ENCODE results near the gene SPO11.
"Not testable (repeated sequence)": the region's sequence is repeated elsewhere in the genome, so short reads cannot be mapped to it uniquely, and the experiment has no call there.

The SPO11 gene

DNA sequence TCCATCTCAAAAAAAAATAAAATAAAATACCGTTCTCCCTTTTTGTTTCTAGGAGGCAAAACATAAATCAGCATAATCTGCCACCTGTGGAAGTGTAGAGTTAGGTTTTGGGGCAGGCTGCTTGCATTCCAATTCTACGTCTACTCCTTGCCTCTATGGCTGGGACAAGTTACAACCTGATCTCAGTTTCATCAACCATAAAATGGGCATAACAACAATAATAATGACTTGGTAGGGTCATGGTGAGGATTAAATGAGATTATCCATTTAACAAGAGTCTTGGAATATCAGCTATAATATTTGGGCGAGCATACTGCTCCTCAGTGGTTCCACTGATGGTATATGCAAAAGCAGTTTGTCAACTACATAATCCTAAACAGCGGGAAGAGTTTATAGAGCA is 17.8 kb downstream of the SPO11 start:
- no peaks in the 10 kb centered on the region for H3K9me3 ChIP-seq (ENCODE audit: control insufficient read depth, low read length)
- H3K36me3 ChIP-seq (ENCODE audit: control insufficient read depth, insufficient read depth, low read length, severe bottlenecking) = no peaks in the 10 kb centered on the region
- H3K4me1 ChIP-seq (ENCODE audit: control insufficient read depth, insufficient read depth, low read length) = peaks cover 10% of the 10 kb centered on the region
- H3K4me3 ChIP-seq (ENCODE audit: low read length) = no peak overlapping the region
- no peaks in the 10 kb centered on the region for H3K27me3 ChIP-seq (replicated peaks; ENCODE audit: control insufficient read depth, insufficient read depth, low read length)
- DNase-seq (ENCODE audit: low read depth) = no peak
- H3K9ac ChIP-seq (ENCODE audit: low read length) = no peak overlapping the region

DNA sequence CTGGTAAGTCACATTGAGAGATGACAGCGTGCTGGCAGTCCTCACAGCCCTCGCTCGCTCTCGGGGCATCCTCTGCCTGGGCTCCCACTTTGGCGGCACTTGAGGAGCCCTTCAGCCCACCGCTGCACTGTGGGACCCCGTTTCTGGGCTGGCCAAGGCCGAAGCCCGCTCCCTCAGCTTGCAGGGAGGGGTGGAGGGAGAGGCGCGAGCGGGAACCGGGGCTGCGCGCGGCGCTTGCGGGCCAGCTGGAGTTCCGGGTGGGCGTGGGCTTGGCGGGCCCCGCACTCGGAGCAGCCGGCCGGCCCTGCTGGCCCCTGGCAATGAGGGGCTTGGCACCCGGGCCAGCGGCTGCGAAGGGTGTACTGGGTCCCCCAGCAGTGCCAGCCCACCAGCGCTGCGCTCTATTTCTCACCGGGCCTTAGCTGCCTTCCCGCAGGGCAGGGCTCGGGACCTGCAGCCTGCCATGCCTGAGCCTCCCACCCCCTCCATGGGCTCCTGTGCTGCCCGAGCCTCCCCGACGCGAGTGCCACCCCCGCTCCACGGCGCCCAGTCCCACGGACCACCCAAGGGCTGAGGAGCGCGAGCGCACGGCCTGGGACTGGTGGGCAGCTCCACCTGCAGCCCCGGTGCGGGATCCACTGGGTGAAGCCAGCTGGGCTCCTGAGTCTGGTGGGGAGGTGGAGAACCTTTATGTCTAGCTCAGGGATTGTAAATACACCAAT is 18.8 kb downstream of the SPO11 start:
- H3K9me3 ChIP-seq (ENCODE audit: control insufficient read depth, low read length); H3K36me3 ChIP-seq (ENCODE audit: control insufficient read depth, insufficient read depth, low read length, severe bottlenecking); H3K27me3 ChIP-seq (replicated peaks; ENCODE audit: control insufficient read depth, insufficient read depth, low read length): not testable (repeated sequence)

GRCh38 chr20:57348922-57349574 is 19.4 kb downstream of the SPO11 start:
- H3K36me3 ChIP-seq (ENCODE audit: control insufficient read depth, insufficient read depth, low read length, severe bottlenecking); DNase-seq (ENCODE audit: low read depth); H3K9me3 ChIP-seq (ENCODE audit: control insufficient read depth, low read length); H3K27me3 ChIP-seq (replicated peaks; ENCODE audit: control insufficient read depth, insufficient read depth, low read length); H3K4me3 ChIP-seq (ENCODE audit: low read length); H3K9ac ChIP-seq (ENCODE audit: low read length): not testable (repeated sequence)
- peaks cover 16% of the 10 kb centered on the region for H3K4me1 ChIP-seq (ENCODE audit: control insufficient read depth, insufficient read depth, low read length)

More for the DNA sequence above, 18.8 kb downstream of the SPO11 start:
- DNase-seq (ENCODE audit: low read depth); H3K9ac ChIP-seq (ENCODE audit: low read length); H3K4me3 ChIP-seq (ENCODE audit: low read length): not testable (repeated sequence)
- H3K4me1 ChIP-seq (ENCODE audit: control insufficient read depth, insufficient read depth, low read length) = peaks cover 16% of the 10 kb centered on the region

DNA sequence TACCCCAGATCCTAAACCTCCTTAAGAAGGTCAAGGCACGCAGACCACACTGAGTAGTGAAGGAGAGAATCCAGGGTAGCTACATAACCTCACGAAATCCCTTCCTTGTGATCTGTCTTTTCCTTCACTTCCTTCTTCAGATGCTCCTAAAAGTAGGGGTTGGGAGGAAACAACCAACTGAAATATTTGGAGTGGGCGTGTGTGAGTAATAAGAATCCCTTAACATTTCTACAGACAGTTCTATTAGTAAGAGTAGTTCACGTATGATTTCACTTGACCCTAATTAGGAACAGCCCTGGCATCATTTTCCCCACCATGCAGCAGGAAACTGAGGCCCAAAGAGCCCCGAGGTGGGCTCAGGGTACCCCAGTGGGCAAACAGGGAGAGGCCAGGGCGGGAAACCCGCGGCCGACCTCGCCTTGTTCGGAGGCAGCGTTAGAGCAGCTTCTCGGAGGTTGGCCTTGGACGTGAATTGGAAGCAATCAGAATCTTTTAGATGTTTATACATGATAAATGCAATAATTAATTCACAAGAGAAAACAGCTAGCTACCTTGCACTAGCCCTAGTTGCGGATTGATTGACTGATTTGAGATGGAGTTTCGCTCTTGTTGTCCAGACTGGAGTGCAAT is 20.6 kb downstream of the SPO11 start:
- H3K36me3 ChIP-seq (ENCODE audit: control insufficient read depth, insufficient read depth, low read length, severe bottlenecking) = peaks cover 6% of the 10 kb centered on the region
- peak; percentile 7 for DNase-seq (ENCODE audit: low read depth)
- H3K9ac ChIP-seq (ENCODE audit: low read length) = no peak overlapping the region
- no peaks in the 10 kb centered on the region for H3K9me3 ChIP-seq (ENCODE audit: control insufficient read depth, low read length)
- H3K4me3 ChIP-seq (ENCODE audit: low read length) = no peak overlapping the region
- peaks cover 16% of the 10 kb centered on the region for H3K4me1 ChIP-seq (ENCODE audit: control insufficient read depth, insufficient read depth, low read length)
- no peaks in the 10 kb centered on the region for H3K27me3 ChIP-seq (replicated peaks; ENCODE audit: control insufficient read depth, insufficient read depth, low read length)

GRCh38 chr20:57350726-57351041 is 21.1 kb downstream of the SPO11 start:
- not testable (repeated sequence) for H3K9me3 ChIP-seq (ENCODE audit: control insufficient read depth, low read length); H3K27me3 ChIP-seq (replicated peaks; ENCODE audit: control insufficient read depth, insufficient read depth, low read length); DNase-seq (ENCODE audit: low read depth); H3K36me3 ChIP-seq (ENCODE audit: control insufficient read depth, insufficient read depth, low read length, severe bottlenecking)
- peaks cover 16% of the 10 kb centered on the region for H3K4me1 ChIP-seq (ENCODE audit: control insufficient read depth, insufficient read depth, low read length)
- peak overlapping the region; percentile 100 for H3K4me3 ChIP-seq (ENCODE audit: low read length)
- H3K9ac ChIP-seq (ENCODE audit: low read length) = peak overlapping the region; percentile 98

- Histone ChIP-seq H3K9me3 (ENCODE audit: control insufficient read depth, low read length) (no peaks in the 10 kb centered on the region), H3K27me3 (replicated peaks; ENCODE audit: control insufficient read depth, insufficient read depth, low read length) (no peaks in the 10 kb centered on the region), H3K4me3 (ENCODE audit: low read length) (peak within 1 kb of the TSS; percentile 100), H3K36me3 (ENCODE audit: control insufficient read depth, insufficient read depth, low read length, severe bottlenecking) (peaks cover 6% of the 10 kb centered on the region), H3K4me1 (ENCODE audit: control insufficient read depth, insufficient read depth, low read length) (peaks cover 16% of the 10 kb centered on the region), H3K9ac (ENCODE audit: low read length) (peak within 1 kb of the TSS; percentile 98)
- DNase-seq (ENCODE audit: low read depth) = peak; percentile 98
Observed at GRCh38 chr20:57351042-57351783, 21.6 kb downstream of the SPO11 start, which contains the start of gene RAE1. Gene RAE1, plus strand, starts transcription at chr20:57351255. Its CDS starts 2,784 bp downstream, at chr20:57354039.

DNA sequence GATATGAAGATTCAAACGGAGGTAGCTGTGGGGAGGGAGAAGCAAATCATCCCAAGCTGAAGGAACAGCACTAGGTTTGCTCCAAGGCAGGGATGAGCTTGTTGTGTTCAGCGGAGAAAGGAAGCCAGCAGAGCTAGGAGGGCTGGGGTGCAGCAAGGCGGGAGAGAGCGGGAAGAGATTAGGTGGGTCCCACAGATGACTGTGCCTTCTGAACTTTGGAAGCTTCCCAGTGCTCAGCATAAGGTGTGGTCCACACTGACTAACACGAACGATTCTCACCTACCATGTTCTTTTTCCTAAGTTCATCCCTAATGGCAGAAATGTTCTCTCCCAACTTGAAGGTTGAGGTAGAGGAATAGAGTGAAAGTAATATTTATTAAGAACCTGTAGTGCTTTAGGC is 22.7 kb downstream of the SPO11 start:
- H3K4me1 ChIP-seq (ENCODE audit: control insufficient read depth, insufficient read depth, low read length) = peaks cover 16% of the 10 kb centered on the region
- H3K9ac ChIP-seq (ENCODE audit: low read length) = peak overlapping the region; percentile 98
- no peak for DNase-seq (ENCODE audit: low read depth)
- H3K9me3 ChIP-seq (ENCODE audit: control insufficient read depth, low read length) = no peaks in the 10 kb centered on the region
- H3K27me3 ChIP-seq (replicated peaks; ENCODE audit: control insufficient read depth, insufficient read depth, low read length) = no peaks in the 10 kb centered on the region
- peak overlapping the region; percentile 100 for H3K4me3 ChIP-seq (ENCODE audit: low read length)
- H3K36me3 ChIP-seq (ENCODE audit: control insufficient read depth, insufficient read depth, low read length, severe bottlenecking) = peaks cover 6% of the 10 kb centered on the region

DNA sequence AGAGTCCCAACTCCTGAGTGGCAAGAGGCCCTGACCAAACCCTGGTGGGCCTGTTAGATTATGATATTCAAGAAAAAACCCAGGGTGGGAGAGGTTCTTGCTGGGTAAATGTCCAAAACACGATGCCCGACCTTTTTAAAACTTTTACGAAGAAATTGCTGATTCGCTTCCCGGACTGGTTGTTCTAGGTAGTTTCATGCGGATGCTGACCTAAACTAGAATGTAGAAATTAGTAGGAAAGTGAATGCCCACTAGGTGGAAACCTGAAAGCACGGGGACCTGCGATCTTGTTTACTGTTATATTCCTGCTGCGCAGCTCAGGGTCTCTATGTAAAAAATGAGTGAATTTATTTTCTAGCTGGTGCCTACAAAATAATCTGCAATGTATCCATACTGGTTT is 23.7 kb downstream of the SPO11 start:
- peaks cover 16% of the 10 kb centered on the region for H3K4me1 ChIP-seq (ENCODE audit: control insufficient read depth, insufficient read depth, low read length)
- H3K27me3 ChIP-seq (replicated peaks; ENCODE audit: control insufficient read depth, insufficient read depth, low read length) = no peaks in the 10 kb centered on the region
- no peaks in the 10 kb centered on the region for H3K9me3 ChIP-seq (ENCODE audit: control insufficient read depth, low read length)
- DNase-seq (ENCODE audit: low read depth) = no peak
- H3K4me3 ChIP-seq (ENCODE audit: low read length) = no peak overlapping the region
- peaks cover 6% of the 10 kb centered on the region for H3K36me3 ChIP-seq (ENCODE audit: control insufficient read depth, insufficient read depth, low read length, severe bottlenecking)
- H3K9ac ChIP-seq (ENCODE audit: low read length) = no peak overlapping the region

- Histone ChIP-seq H3K36me3 (ENCODE audit: control insufficient read depth, insufficient read depth, low read length, severe bottlenecking) (peaks cover 46% of the 10 kb centered on the region), H3K27me3 (replicated peaks; ENCODE audit: control insufficient read depth, insufficient read depth, low read length) (no peaks in the 10 kb centered on the region), H3K9me3 (ENCODE audit: control insufficient read depth, low read length) (no peaks in the 10 kb centered on the region), H3K4me3 (ENCODE audit: low read length) (no peak overlapping the region), H3K4me1 (ENCODE audit: control insufficient read depth, insufficient read depth, low read length) (no peaks in the 10 kb centered on the region), H3K9ac (ENCODE audit: low read length) (no peak overlapping the region)
- DNase-seq (ENCODE audit: low read depth) = peak; percentile 54
Observed at GRCh38 chr20:57361517-57361916, 31.9 kb downstream of the SPO11 start.

DNA sequence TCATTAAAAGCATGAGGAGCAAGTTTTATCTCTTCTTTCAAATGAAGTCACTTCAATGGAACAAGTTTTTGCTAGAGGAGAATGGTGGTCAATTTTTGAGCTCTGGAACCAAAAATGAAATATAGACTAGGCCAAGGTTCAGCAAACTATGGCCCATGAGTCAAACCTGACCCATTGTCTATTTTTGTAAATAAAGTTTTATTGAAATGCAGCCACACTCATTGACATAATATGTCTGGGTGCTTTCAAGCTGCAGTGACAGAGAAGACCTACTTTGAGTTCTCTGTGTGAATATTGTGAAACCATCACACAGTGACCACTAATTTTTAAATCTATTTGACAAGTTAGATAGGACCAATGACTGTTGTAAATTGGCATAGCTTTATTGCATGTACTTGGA is 34.8 kb downstream of the SPO11 start:
- Histone ChIP-seq H3K4me1 (ENCODE audit: control insufficient read depth, insufficient read depth, low read length) (no peaks in the 10 kb centered on the region), H3K27me3 (replicated peaks; ENCODE audit: control insufficient read depth, insufficient read depth, low read length) (no peaks in the 10 kb centered on the region), H3K36me3 (ENCODE audit: control insufficient read depth, insufficient read depth, low read length, severe bottlenecking) (peaks cover 75% of the 10 kb centered on the region), H3K9me3 (ENCODE audit: control insufficient read depth, low read length) (no peaks in the 10 kb centered on the region), H3K4me3 (ENCODE audit: low read length) (no peak overlapping the region), H3K9ac (ENCODE audit: low read length) (no peak overlapping the region)
- no peak for DNase-seq (ENCODE audit: low read depth)

- no peaks in the 10 kb centered on the region for H3K27me3 ChIP-seq (replicated peaks; ENCODE audit: control insufficient read depth, insufficient read depth, low read length)
- H3K4me1 ChIP-seq (ENCODE audit: control insufficient read depth, insufficient read depth, low read length) = peaks cover 3% of the 10 kb centered on the region
- H3K36me3 ChIP-seq (ENCODE audit: control insufficient read depth, insufficient read depth, low read length, severe bottlenecking) = peaks cover 98% of the 10 kb centered on the region
- H3K9ac ChIP-seq (ENCODE audit: low read length) = no peak overlapping the region
- H3K4me3 ChIP-seq (ENCODE audit: low read length) = no peak overlapping the region
- no peak for DNase-seq (ENCODE audit: low read depth)
- H3K9me3 ChIP-seq (ENCODE audit: control insufficient read depth, low read length) = no peaks in the 10 kb centered on the region
Observed at GRCh38 chr20:57369596-57369995, 40.0 kb downstream of the SPO11 start.
